Thyroid gland (tissue), 4 donors: Measurements from ENCODE around the gene GUK1.

ENCODE experiments used
- POLR2A ChIP-seq, 2 donors: fragments of 450-650 bp; IDR thresholded peaks; one replicate each; pipeline ENCODE4 v1.6.1; 2017; ENCODE audit warnings: antibody characterized with exemption in 2 of 2, mild to moderate bottlenecking in 2 of 2, moderate library complexity in 1 of 2
- TF ChIP-seq, protein P1 (sequence below), 6 experiments: fragments of 200-600 bp in 3 of 6; fragments of 450-650 bp in 3 of 6; sonication (generic) in 3 of 6; IDR thresholded peaks; one replicate each; pipeline ENCODE4 v1.5.1; 2016 to 2019; ENCODE audit warnings: antibody characterized with exemption in 6 of 6, mild to moderate bottlenecking in 2 of 6, inconsistent platforms in 1 of 6, moderate library complexity in 1 of 6

DNA sequence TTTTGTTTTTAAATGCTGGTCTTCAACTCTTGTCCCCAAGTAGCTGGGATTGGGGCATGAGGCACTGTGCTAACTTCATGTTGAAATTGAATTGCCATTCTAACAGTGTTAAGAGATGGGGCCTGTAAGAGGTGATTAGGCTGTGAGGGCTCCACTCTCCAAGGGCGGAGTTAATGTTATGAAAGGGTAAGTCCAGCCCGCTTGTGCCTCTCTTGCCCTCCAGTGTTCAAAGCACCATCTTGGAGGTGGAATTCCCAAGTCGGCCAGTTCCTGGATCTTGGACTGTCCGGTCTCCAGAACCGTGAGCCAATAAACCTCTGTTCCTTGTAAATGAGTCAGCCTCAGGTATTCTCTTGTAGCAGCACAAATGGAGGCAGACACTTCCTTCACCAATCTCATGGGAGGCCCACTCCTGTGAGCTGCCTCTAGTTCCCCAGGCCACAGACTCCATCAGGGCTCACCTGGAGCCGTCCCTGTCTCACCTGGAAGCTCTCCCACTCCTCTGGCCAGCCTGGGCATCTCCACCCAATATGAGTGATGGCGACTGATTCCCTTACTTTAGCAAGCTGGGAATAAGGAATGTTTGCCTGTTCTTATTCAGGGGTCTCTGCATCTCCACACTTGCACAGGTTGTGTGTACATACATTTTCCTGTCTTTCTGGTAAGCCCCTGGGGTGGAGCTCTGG is 41.0 kb downstream of the GUK1 start:
- no peak for TF ChIP-seq POLR2A (IDR thresholded peaks at IDR 0.05)
- TF ChIP-seq, protein P1, sequence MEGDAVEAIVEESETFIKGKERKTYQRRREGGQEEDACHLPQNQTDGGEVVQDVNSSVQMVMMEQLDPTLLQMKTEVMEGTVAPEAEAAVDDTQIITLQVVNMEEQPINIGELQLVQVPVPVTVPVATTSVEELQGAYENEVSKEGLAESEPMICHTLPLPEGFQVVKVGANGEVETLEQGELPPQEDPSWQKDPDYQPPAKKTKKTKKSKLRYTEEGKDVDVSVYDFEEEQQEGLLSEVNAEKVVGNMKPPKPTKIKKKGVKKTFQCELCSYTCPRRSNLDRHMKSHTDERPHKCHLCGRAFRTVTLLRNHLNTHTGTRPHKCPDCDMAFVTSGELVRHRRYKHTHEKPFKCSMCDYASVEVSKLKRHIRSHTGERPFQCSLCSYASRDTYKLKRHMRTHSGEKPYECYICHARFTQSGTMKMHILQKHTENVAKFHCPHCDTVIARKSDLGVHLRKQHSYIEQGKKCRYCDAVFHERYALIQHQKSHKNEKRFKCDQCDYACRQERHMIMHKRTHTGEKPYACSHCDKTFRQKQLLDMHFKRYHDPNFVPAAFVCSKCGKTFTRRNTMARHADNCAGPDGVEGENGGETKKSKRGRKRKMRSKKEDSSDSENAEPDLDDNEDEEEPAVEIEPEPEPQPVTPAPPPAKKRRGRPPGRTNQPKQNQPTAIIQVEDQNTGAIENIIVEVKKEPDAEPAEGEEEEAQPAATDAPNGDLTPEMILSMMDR (IDR thresholded peaks at IDR 0.05), result no peak
